ENCODE data around the gene DAPL1.

DNA sequence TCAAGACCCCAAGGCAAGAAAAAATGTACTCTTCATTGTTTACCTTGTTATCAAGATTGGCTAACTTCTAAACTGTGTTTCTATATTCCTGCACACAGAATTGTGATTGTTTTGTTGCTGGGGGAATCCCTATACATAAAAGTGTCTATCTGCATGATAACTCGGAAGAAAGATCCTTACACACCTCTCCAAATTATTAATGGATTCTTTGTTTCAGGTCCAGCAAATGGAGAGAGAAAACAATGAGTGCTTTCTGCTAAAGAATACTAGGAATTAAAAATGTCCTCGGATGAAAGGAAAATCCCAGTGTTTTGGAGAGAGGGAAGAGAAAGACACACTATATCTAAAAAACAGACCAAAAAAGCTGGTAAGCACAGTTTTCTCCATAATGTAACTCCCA is 6.2 kb upstream of the DAPL1 start:
- TF ChIP-seq, protein P1, sequence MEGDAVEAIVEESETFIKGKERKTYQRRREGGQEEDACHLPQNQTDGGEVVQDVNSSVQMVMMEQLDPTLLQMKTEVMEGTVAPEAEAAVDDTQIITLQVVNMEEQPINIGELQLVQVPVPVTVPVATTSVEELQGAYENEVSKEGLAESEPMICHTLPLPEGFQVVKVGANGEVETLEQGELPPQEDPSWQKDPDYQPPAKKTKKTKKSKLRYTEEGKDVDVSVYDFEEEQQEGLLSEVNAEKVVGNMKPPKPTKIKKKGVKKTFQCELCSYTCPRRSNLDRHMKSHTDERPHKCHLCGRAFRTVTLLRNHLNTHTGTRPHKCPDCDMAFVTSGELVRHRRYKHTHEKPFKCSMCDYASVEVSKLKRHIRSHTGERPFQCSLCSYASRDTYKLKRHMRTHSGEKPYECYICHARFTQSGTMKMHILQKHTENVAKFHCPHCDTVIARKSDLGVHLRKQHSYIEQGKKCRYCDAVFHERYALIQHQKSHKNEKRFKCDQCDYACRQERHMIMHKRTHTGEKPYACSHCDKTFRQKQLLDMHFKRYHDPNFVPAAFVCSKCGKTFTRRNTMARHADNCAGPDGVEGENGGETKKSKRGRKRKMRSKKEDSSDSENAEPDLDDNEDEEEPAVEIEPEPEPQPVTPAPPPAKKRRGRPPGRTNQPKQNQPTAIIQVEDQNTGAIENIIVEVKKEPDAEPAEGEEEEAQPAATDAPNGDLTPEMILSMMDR (IDR thresholded peaks at IDR 0.05) = no peak
- TF ChIP-seq POLR2A (IDR thresholded peaks at IDR 0.05) = no peak

All from lower leg skin (tissue), 3 donors.